ENCODE data around the gene NHS. TPM values are rescaled to one million over a fixed set of nuclear protein-coding genes. Genes with fewer than 3 reads are reported as not detected.

NHS gene
- total and polyA plus RNA-seq, 2 of the 4 experiments (the other 2 are of a cell fraction), result 0.36 to 0.90 TPM

DNA sequence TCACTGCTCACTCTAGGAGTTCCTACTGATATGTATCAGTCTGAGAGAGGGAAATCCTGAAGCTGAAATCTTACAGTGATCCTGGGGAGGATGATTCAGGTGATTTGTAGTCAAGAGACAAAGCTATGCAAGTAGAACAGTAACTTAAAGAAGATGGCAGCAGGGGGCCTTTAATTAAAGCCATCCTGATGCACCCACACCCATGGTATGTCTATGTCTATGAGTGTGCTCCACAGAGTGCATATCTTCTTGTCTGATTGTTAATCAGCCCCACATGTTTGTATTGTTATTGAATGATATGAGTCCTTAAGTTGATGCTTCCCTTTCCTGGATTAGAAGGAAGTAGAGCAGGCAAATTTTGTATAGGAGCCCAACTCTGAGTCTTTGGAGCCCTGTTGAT, 78.8 kb downstream of the NHS start:
- POLR2A ChIA-PET (ENCODE audit: unreplicated experiment), result no interaction called here
- no TSS peak for BruUV-seq (replicated peaks)
- H4K5ac ChIP-seq (ENCODE audit: low read depth, low read length), result no peak overlapping the region
- DNase-seq (no peak), ATAC-seq (ENCODE audit: low read depth) (no peak)
- no peaks in the 10 kb centered on the region for H3K79me1 ChIP-seq (ENCODE audit: low read depth in 1 of 2, low read length in 2 of 2)
- H3K18ac ChIP-seq (ENCODE audit: low read depth, low read length), result no peak overlapping the region
- H2BK15ac ChIP-seq (ENCODE audit: low read depth, low read length), result no peak overlapping the region
- CTCF ChIA-PET, result no interaction called here
- no peak overlapping the region for H4K91ac ChIP-seq (ENCODE audit: insufficient read depth, low read depth, low read length)
- H4K20me1 ChIP-seq (ENCODE audit: insufficient read depth, low read length), result no peaks in the 10 kb centered on the region
- no peaks in the 10 kb centered on the region for H3K9me1 ChIP-seq (ENCODE audit: insufficient read depth, low read length)
- H3K27ac ChIP-seq (ENCODE audit: insufficient read depth, low read length), result no peak overlapping the region
- no peak overlapping the region for H2AK9ac ChIP-seq (replicated peaks; ENCODE audit: low read depth, low read length, poor library complexity)
- intact Hi-C loops (cut with micrococcal nuclease) (no loop called here), dilution Hi-C loops (cut with HindIII; ENCODE audit: low sequenced_read_pairs, unreplicated experiment) (no loop called here), in situ Hi-C loops (cut with MboI; ENCODE audit: low sequenced_read_pairs) (no loop called here)
- H3K9me3 ChIP-seq (ENCODE audit: control insufficient read depth, insufficient read depth, low read length), result no peaks in the 10 kb centered on the region
- no peak overlapping the region for H2BK120ac ChIP-seq (ENCODE audit: low read depth, low read length)
- no peak overlapping the region for H3K56ac ChIP-seq (ENCODE audit: extremely low read depth, insufficient read depth, low read length)
- TF ChIP-seq POLR2A (IDR thresholded peaks at IDR 0.05; ENCODE audit: low read depth, low read length) (no peak), NFE2L2 (IDR thresholded peaks at IDR 0.05; ENCODE audit: low read depth, low read length) (no peak), FOS (IDR thresholded peaks at IDR 0.05; ENCODE audit: low read depth, low read length) (no peak), MAZ (IDR thresholded peaks at IDR 0.05; ENCODE audit: borderline replicate concordance, low read depth, low read length) (no peak), CEBPB (IDR thresholded peaks at IDR 0.05; ENCODE audit: low read depth, low read length) (no peak), MAFK (IDR thresholded peaks at IDR 0.05; ENCODE audit: low read depth, low read length) (no peak)
- TF ChIP-seq, protein P1, sequence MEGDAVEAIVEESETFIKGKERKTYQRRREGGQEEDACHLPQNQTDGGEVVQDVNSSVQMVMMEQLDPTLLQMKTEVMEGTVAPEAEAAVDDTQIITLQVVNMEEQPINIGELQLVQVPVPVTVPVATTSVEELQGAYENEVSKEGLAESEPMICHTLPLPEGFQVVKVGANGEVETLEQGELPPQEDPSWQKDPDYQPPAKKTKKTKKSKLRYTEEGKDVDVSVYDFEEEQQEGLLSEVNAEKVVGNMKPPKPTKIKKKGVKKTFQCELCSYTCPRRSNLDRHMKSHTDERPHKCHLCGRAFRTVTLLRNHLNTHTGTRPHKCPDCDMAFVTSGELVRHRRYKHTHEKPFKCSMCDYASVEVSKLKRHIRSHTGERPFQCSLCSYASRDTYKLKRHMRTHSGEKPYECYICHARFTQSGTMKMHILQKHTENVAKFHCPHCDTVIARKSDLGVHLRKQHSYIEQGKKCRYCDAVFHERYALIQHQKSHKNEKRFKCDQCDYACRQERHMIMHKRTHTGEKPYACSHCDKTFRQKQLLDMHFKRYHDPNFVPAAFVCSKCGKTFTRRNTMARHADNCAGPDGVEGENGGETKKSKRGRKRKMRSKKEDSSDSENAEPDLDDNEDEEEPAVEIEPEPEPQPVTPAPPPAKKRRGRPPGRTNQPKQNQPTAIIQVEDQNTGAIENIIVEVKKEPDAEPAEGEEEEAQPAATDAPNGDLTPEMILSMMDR (conservative IDR thresholded peaks at IDR 0.05; ENCODE audit: low read depth, low read length), result no peak
- TF ChIP-seq, protein P2, sequence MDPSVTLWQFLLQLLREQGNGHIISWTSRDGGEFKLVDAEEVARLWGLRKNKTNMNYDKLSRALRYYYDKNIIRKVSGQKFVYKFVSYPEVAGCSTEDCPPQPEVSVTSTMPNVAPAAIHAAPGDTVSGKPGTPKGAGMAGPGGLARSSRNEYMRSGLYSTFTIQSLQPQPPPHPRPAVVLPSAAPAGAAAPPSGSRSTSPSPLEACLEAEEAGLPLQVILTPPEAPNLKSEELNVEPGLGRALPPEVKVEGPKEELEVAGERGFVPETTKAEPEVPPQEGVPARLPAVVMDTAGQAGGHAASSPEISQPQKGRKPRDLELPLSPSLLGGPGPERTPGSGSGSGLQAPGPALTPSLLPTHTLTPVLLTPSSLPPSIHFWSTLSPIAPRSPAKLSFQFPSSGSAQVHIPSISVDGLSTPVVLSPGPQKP (IDR thresholded peaks at IDR 0.05; ENCODE audit: borderline replicate concordance, low read depth, low read length), result no peak
- no peak overlapping the region for H2AFZ ChIP-seq (replicated peaks; ENCODE audit: low read length, poor library complexity)
- H2BK5ac ChIP-seq (ENCODE audit: low read depth, low read length, poor library complexity, severe bottlenecking), result no peak overlapping the region
- no peak overlapping the region for H3K9ac ChIP-seq (ENCODE audit: low read depth, low read length)
- no peak overlapping the region for H2AK5ac ChIP-seq (ENCODE audit: low read depth, low read length)
- H2BK20ac ChIP-seq (ENCODE audit: low read depth, low read length), result no peak overlapping the region
- no peak overlapping the region for H3K4me2 ChIP-seq (ENCODE audit: low read depth, low read length)
- H3K14ac ChIP-seq (replicated peaks; ENCODE audit: low read depth, low read length), result no peak overlapping the region
- no peaks in the 10 kb centered on the region for H3K36me3 ChIP-seq (ENCODE audit: control insufficient read depth, insufficient read depth, low read length)
- no peaks in the 10 kb centered on the region for H3K4me1 ChIP-seq (ENCODE audit: control insufficient read depth, insufficient read depth, low read length)
- H3K23ac ChIP-seq (ENCODE audit: low read depth, low read length), result no peak overlapping the region
- no peak overlapping the region for H3K4ac ChIP-seq (ENCODE audit: low read depth, low read length)
- peaks cover 6% of the 10 kb centered on the region for H3K27me3 ChIP-seq (ENCODE audit: control insufficient read depth, insufficient read depth, low read length)
- no peak overlapping the region for H4K8ac ChIP-seq (ENCODE audit: low read depth in 2 of 2, low read length in 2 of 2)
- H3K4me3 ChIP-seq (ENCODE audit: insufficient read depth, low read depth, low read length), result no peak overlapping the region
